OCI-LY3 (cell line): ENCODE results near the gene XYLB.

Source experiments
- CTCF ChIP-seq: fragments of 200-600, 300-600 bp; sonication (generic); IDR thresholded peaks from 2 replicates; pipeline ENCODE4 v1.5.1; 2014; ENCODE audit warnings: antibody characterized with exemption, low read length, low read depth
- EZH2phosphoT487 ChIP-seq: fragments of 200-600 bp; shearing (Covaris generic); IDR thresholded peaks from 2 replicates; pipeline ENCODE4 v1.6.1; 2018; ENCODE audit warnings: antibody characterized with exemption, mixed run types, low read depth

- no peak for TF ChIP-seq CTCF
- no peak for TF ChIP-seq EZH2phosphoT487
These were observed 49.0 kb upstream of the XYLB start for GRCh38 chr3:38297537-38297936.
